ENCODE results near the gene KRT33A. TPM values are rescaled to one million over a fixed set of nuclear protein-coding genes. Genes with fewer than 3 reads are reported as not detected.

Gene KRT33A
- total RNA-seq, 1 donor from 2014 or later, result not detected

GRCh38 chr17:41307647-41308046 is 43.0 kb downstream of the KRT33A start:
- ATAC-seq (no peak), DNase-seq (ENCODE audit: low spot score) (no peak)

GRCh38 chr17:41304091-41304490 is 46.5 kb downstream of the KRT33A start:
- DNase-seq (ENCODE audit: low spot score), result no peak
- no peak for ATAC-seq

GRCh38 chr17:41302981-41303380 is 47.6 kb downstream of the KRT33A start:
- ATAC-seq (no peak), DNase-seq (ENCODE audit: low spot score) (no peak)

GRCh38 chr17:41301916-41302901 is 48.4 kb downstream of the KRT33A start, which contains the start of gene KRTAP29-1:
Gene KRTAP29-1, minus strand, starts transcription at chr17:41302851. Its CDS starts 0 bp downstream, at chr17:41302851.
- ATAC-seq (no peak), DNase-seq (ENCODE audit: low spot score) (no peak)

GRCh38 chr17:41301204-41301790 is 49.3 kb downstream of the KRT33A start:
- DNase-seq (ENCODE audit: low spot score) (no peak), ATAC-seq (no peak)

- no peak for DNase-seq (ENCODE audit: low spot score)
- no peak for ATAC-seq
Observed at GRCh38 chr17:41298458-41299135, 52.0 kb downstream of the KRT33A start.

GRCh38 chr17:41296846-41297245 is 53.8 kb downstream of the KRT33A start:
- ATAC-seq (no peak), DNase-seq (ENCODE audit: low spot score) (no peak)

Other genes with a start within 250 kb of the KRT33A start
- gene KRTAP4-16, start 248.6 kb downstream of the KRT33A start, total RNA-seq, result not detected
- gene KRTAP4-9, start 245.4 kb downstream of the KRT33A start, total RNA-seq, result not detected
- gene KRTAP4-11, start 232.5 kb downstream of the KRT33A start, total RNA-seq, result not detected
- not detected for gene KRTAP4-12, start 226.6 kb downstream of the KRT33A start, total RNA-seq
- gene KRTAP4-6, start 210.3 kb downstream of the KRT33A start, total RNA-seq, result not detected
- gene KRTAP4-5, start 201.0 kb downstream of the KRT33A start, total RNA-seq, result not detected
- not detected for gene KRTAP4-4, start 190.1 kb downstream of the KRT33A start, total RNA-seq
- not detected for gene KRTAP4-3, start 182.6 kb downstream of the KRT33A start, total RNA-seq
- not detected for gene KRTAP4-2, start 172.6 kb downstream of the KRT33A start, total RNA-seq
- not detected for gene KRTAP4-1, start 165.9 kb downstream of the KRT33A start, total RNA-seq
- gene KRTAP9-1, start 160.9 kb downstream of the KRT33A start, total RNA-seq, result not detected
- gene KRTAP9-2, start 124.2 kb downstream of the KRT33A start, total RNA-seq, result not detected
- gene KRTAP9-3, start 118.4 kb downstream of the KRT33A start, total RNA-seq, result not detected
- not detected for gene KRTAP9-8, start 112.8 kb downstream of the KRT33A start, total RNA-seq
- not detected for gene KRTAP9-4, start 101.1 kb downstream of the KRT33A start, total RNA-seq
- gene KRTAP9-9, start 95.4 kb downstream of the KRT33A start, total RNA-seq, result not detected
- gene KRTAP9-6, start 85.5 kb downstream of the KRT33A start, total RNA-seq, result not detected
- not detected for gene KRTAP9-7, start 75.1 kb downstream of the KRT33A start, total RNA-seq
- not detected for gene KRTAP29-1, start 48.0 kb downstream of the KRT33A start, total RNA-seq
- gene KRTAP16-1, start 41.5 kb downstream of the KRT33A start, total RNA-seq, result not detected
- gene KRTAP17-1, start 35.1 kb downstream of the KRT33A start, total RNA-seq, result not detected
- gene KRT33B, start 19.0 kb upstream of the KRT33A start, total RNA-seq, result not detected
- not detected for gene KRT34, start 31.5 kb upstream of the KRT33A start, total RNA-seq
- gene KRT31, start 46.8 kb upstream of the KRT33A start, total RNA-seq, result not detected
- gene KRT37, start 73.8 kb upstream of the KRT33A start, total RNA-seq, result not detected
- gene KRT38, start 90.2 kb upstream of the KRT33A start, total RNA-seq, result not detected
- gene KRT32, start 116.6 kb upstream of the KRT33A start, total RNA-seq, result not detected
- gene KRT35, start 130.3 kb upstream of the KRT33A start, total RNA-seq, result not detected
- gene KRT36, start 139.1 kb upstream of the KRT33A start, total RNA-seq, result not detected
- not detected for gene KRT13, start 154.8 kb upstream of the KRT33A start, total RNA-seq
- gene KRT15, start 168.1 kb upstream of the KRT33A start, total RNA-seq, result 0.15 TPM
- 5.7 TPM for gene KRT19, start 177.5 kb upstream of the KRT33A start, total RNA-seq
- not detected for gene KRT9, start 221.2 kb upstream of the KRT33A start, total RNA-seq
- gene KRT14, start 236.1 kb upstream of the KRT33A start, total RNA-seq, result not detected

Measured in left lobe of liver (tissue), 2 donors.